Activated CD4-positive, alpha-beta T cell treated with anti-CD3 and anti-CD28 coated beads, Interleukin-2, amount 10 ng/mL, durations not matched to agents 7 days and 5 days (primary cell): ENCODE data around the gene UPK1B. TPM values are rescaled to one million over a fixed set of nuclear protein-coding genes. Genes with fewer than 3 reads are reported as not detected.

ENCODE experiments used
- CTCF ChIA-PET: fragments of 350-600 bp; sonication (Branson Sonifier 250); formaldehyde crosslinking; loops from one replicate; lab custom pipeline; 2021; ENCODE audit warnings: antibody characterized with exemption; lab: Charles Lee
- POLR2A ChIA-PET: fragments of 350-600 bp; sonication (Branson Sonifier 250); formaldehyde crosslinking; loops from one replicate; lab custom pipeline; 2021; ENCODE audit warnings: antibody characterized with exemption; lab: Charles Lee
- DNase-seq: peaks from one replicate; pipeline ENCODE4 v3.0.0-alpha.2; 2020
- H3K27ac Mint-ChIP-seq: one replicate; pipeline ENCODE4 v1.8.0; 2021; ENCODE audit warnings: mild to moderate bottlenecking, moderate library complexity, mixed read lengths
- H3K27me3 Mint-ChIP-seq: one replicate; pipeline ENCODE4 v1.8.0; 2021; ENCODE audit warnings: mixed read lengths
- H3K36me3 Mint-ChIP-seq: one replicate; pipeline ENCODE4 v1.8.0; 2021; ENCODE audit warnings: low read depth, mixed read lengths
- H3K4me1 Mint-ChIP-seq: one replicate; pipeline ENCODE4 v1.8.0; 2021; ENCODE audit warnings: mixed read lengths
- H3K4me3 Mint-ChIP-seq: one replicate; pipeline ENCODE4 v1.8.0; 2021; ENCODE audit warnings: mild to moderate bottlenecking, moderate library complexity, mixed read lengths
- H3K9me3 Mint-ChIP-seq: one replicate; pipeline ENCODE4 v1.8.0; 2021; ENCODE audit warnings: mixed read lengths
- total RNA-seq, 2 experiments: library from RNA; stranded (reverse); gene quantifications; one replicate each; pipeline ENCODE4 v1.2.3, GENCODE V29; 2021

The UPK1B gene
- total RNA-seq, 2 experiments from 2014 or later, result not detected

GRCh38 chr3:119219069-119219468, 45.7 kb downstream of the UPK1B start:
- peak overlapping the region; percentile 94 for H3K27ac Mint-ChIP-seq
- no peaks in the 10 kb centered on the region for H3K27me3 Mint-ChIP-seq
- peaks cover 75% of the 10 kb centered on the region for H3K36me3 Mint-ChIP-seq
- DNase-seq, result peak; percentile 71
- POLR2A ChIA-PET, result interaction anchor here (0.5 to 1.2 kb wide), 3 partner anchors 22 to 279 kb away, joined by 3 read pairs; partner anchors contain the start of genes B4GALT4 and TIMMDC1
- no peaks in the 10 kb centered on the region for H3K9me3 Mint-ChIP-seq
- peaks cover 29% of the 10 kb centered on the region for H3K4me1 Mint-ChIP-seq
- H3K4me3 Mint-ChIP-seq, result peak overlapping the region; percentile 18
- CTCF ChIA-PET, result interaction anchor here (0.8 to 1.1 kb wide), 2 partner anchors 10 to 21 kb away, joined by 3 to 4 read pairs; partner anchors contain the start of gene B4GALT4

GRCh38 chr3:119220198-119220597, 46.8 kb downstream of the UPK1B start:
- DNase-seq, result no peak
- Mint-ChIP-seq H3K9me3 (no peaks in the 10 kb centered on the region), H3K27ac (peak overlapping the region; percentile 94), H3K27me3 (no peaks in the 10 kb centered on the region), H3K4me1 (peaks cover 33% of the 10 kb centered on the region), H3K4me3 (no peak overlapping the region), H3K36me3 (peaks cover 70% of the 10 kb centered on the region)
- ChIA-PET POLR2A (no interaction called here), CTCF (interaction anchor here (1.0 kb wide), 1 partner anchor 9 kb away, joined by 4 read pairs; no protein-coding TSS in a partner anchor)

GRCh38 chr3:119220970-119221667, 47.7 kb downstream of the UPK1B start:
- Mint-ChIP-seq H3K27me3 (no peaks in the 10 kb centered on the region), H3K4me3 (no peak overlapping the region), H3K27ac (no peak overlapping the region), H3K4me1 (peaks cover 32% of the 10 kb centered on the region), H3K9me3 (no peaks in the 10 kb centered on the region), H3K36me3 (peaks cover 62% of the 10 kb centered on the region)
- DNase-seq, result no peak
- ChIA-PET POLR2A (no interaction called here), CTCF (no interaction called here)

GRCh38 chr3:119221779-119222320, 48.5 kb downstream of the UPK1B start:
- ChIA-PET POLR2A (interaction anchor here (0.6 kb wide), 1 partner anchor 416 kb away, joined by 4 read pairs; no protein-coding TSS in a partner anchor), CTCF (interaction anchor here (0.5 kb wide), 1 partner anchor 476 kb away, joined by 3 read pairs; no protein-coding TSS in a partner anchor)
- H3K27ac Mint-ChIP-seq, result no peak overlapping the region

DNA sequence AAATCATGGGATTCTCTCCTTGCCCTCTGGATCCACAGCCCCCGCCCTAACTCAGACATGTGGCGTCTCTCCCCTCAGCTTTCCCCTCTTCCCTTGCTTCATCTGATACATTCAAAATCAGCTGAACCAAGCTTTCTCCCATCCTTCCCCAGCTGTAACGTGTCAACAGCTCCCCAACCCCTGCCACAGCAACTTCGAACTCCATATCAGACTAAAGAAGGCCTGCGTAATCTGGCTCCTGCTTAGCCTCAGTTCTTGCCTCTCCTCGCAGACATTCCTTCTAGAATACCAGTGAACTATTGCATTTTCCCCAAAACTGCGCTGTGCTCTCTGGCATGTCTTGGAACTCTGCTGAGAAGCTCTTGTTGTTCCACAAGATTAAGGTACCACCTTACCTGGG, 49.0 kb downstream of the UPK1B start:
- ChIA-PET CTCF (interaction anchor here (0.5 to 1.1 kb wide), 3 partner anchors 12 to 476 kb away, joined by 3 read pairs; no protein-coding TSS in a partner anchor), POLR2A (interaction anchor here (0.6 kb wide), 1 partner anchor 417 kb away, joined by 4 read pairs; no protein-coding TSS in a partner anchor)
- Mint-ChIP-seq H3K36me3 (peaks cover 66% of the 10 kb centered on the region), H3K27me3 (no peaks in the 10 kb centered on the region), H3K4me1 (peaks cover 39% of the 10 kb centered on the region), H3K9me3 (no peaks in the 10 kb centered on the region), H3K27ac (peak overlapping the region; percentile 2), H3K4me3 (no peak overlapping the region)
- DNase-seq, result no peak

More at GRCh38 chr3:119221779-119222320, 48.5 kb downstream of the UPK1B start:
- no peaks in the 10 kb centered on the region for H3K27me3 Mint-ChIP-seq
- H3K4me1 Mint-ChIP-seq, result peaks cover 38% of the 10 kb centered on the region
- no peak for DNase-seq
- H3K4me3 Mint-ChIP-seq, result no peak overlapping the region
- no peaks in the 10 kb centered on the region for H3K9me3 Mint-ChIP-seq
- H3K36me3 Mint-ChIP-seq, result peaks cover 65% of the 10 kb centered on the region

DNA sequence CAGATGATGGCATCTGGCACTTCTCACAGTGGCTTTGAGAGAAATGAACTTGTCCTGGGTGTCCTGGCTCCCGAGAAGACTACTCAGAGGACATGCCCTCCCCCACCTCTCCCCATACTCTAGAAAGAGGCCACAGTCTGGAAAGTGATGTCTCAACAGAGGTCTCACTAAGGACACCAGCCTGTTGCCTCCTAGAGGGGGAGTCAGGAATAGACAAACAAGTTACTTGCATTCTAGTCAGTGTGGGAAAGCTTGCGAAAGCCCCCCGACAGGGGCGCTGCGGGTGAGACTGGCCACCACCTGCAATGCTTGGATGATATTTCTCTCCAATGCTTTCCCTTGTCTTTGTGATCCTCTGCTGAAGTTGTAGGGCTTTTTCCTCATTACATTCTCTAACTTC, 50.1 kb downstream of the UPK1B start:
- CTCF ChIA-PET, result interaction anchor here (0.7 to 1.1 kb wide), 2 partner anchors 13 to 18 kb away, joined by 3 to 4 read pairs; no protein-coding TSS in a partner anchor
- peaks cover 36% of the 10 kb centered on the region for H3K4me1 Mint-ChIP-seq

DNA sequence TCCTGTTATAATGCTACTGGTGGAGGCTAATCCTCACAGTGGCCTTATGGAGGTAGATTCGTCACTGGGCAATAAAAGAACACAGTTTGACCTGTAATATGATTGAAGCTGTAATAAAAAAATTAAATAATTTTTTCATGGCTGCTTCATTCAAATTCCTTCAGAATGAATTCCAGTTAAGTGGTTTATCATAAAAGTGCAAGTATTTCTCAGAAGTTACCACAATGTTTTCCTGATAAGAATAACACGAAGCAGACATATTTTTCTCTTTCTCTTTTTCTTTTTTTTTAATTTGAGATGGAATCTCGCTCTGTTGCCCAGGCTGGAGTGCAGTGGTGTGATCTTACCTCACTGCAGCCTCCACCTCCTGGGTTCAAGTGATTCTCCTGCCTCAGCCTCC, 51.7 kb downstream of the UPK1B start:
- H3K9me3 Mint-ChIP-seq, result no peaks in the 10 kb centered on the region
- POLR2A ChIA-PET, result no interaction called here
- no peak overlapping the region for H3K4me3 Mint-ChIP-seq
- CTCF ChIA-PET, result interaction anchor here (1.1 to 1.9 kb wide), 3 partner anchors 10 to 17 kb away, joined by 3 to 6 read pairs (median 3); no protein-coding TSS in a partner anchor
- H3K27me3 Mint-ChIP-seq, result no peaks in the 10 kb centered on the region
- H3K4me1 Mint-ChIP-seq, result peaks cover 22% of the 10 kb centered on the region
- H3K27ac Mint-ChIP-seq, result no peak overlapping the region
- H3K36me3 Mint-ChIP-seq, result peaks cover 76% of the 10 kb centered on the region
- DNase-seq, result no peak

More for the DNA sequence above, 50.1 kb downstream of the UPK1B start:
- Mint-ChIP-seq H3K27ac (no peak overlapping the region), H3K9me3 (no peaks in the 10 kb centered on the region), H3K4me3 (no peak overlapping the region), H3K36me3 (peaks cover 73% of the 10 kb centered on the region), H3K27me3 (no peaks in the 10 kb centered on the region)
- POLR2A ChIA-PET, result no interaction called here
- no peak for DNase-seq

DNA sequence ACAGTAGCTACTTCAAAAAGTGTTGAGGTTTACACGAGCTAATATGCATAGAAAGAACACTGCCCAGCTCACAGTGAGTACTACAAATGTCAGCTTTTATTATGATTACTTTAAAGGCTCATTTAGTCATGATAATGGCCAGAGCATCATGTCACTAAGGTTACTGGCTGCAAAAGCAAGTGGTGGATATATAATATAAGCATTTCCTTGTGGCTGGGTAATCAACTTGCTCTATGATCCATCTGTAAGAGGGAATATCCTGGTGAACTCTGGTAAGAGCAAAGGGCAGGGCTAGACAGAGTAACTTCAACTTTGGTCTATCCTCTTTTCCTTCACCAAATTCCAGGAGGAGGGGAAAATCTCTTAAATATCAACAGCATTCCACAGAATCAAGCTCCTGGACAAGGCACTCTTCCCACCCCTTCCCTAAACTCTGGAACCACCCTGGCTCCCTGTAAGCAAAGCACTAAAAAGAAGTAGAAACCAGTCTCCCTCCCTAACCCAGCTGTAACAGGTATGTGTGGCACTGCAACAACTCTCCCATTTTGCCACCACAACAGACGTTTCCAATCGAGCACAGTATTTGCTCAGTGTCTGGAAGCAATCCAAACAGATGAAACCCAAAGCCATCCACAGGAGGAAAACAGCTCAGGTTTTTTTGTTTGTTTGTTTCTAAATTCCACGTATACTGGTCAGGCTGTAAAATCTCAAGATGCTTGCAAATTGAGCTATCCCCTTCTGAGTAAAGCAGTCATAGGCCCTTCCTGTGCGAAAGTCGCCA, 53.9 kb downstream of the UPK1B start:
- Mint-ChIP-seq H3K4me3 (no peak overlapping the region), H3K9me3 (no peaks in the 10 kb centered on the region), H3K4me1 (peaks cover 24% of the 10 kb centered on the region), H3K36me3 (peaks cover 78% of the 10 kb centered on the region), H3K27me3 (no peaks in the 10 kb centered on the region), H3K27ac (no peak overlapping the region)
- no peak for DNase-seq
- POLR2A ChIA-PET, result no interaction called here
- CTCF ChIA-PET, result no interaction called here

DNA sequence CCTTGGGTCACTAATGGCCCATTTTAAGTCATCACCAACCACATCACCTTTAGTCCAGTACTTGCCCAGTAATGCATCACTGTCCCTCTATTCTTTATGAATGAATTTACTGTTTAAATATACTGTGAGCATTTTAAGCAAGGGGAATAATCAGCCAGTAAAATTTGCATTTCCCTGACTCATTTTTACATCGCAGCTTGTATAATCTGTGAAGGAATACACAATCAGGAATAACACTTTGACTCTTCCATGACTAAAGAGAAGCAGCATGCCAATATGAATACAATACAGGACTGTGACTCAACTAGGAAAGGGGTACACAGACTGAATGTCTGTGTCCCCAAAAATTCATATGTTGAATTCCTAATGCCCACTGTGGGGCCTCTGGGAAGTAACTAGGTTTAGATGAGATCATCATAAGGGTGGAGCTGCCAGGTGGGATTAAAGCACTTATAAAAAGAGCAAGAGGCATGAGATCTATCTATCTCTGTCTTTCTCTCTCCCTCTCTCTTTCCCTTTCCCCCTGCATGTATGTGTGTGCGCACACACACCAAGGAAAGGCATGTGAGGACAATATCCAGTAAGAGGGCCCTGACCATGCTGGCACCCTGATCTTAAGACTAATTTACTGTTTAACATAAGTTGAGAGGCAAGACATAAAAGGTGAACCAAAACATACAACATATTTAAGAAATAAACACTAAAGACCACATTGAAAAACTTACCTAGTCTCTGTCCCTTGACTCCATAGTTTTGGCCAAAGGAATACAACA, 55.2 kb downstream of the UPK1B start:
- Mint-ChIP-seq H3K4me1 (peaks cover 29% of the 10 kb centered on the region), H3K27ac (no peak overlapping the region), H3K9me3 (no peaks in the 10 kb centered on the region), H3K4me3 (no peak overlapping the region), H3K36me3 (peaks cover 76% of the 10 kb centered on the region), H3K27me3 (no peaks in the 10 kb centered on the region)
- POLR2A ChIA-PET, result no interaction called here
- DNase-seq, result no peak
- CTCF ChIA-PET, result interaction anchor here (0.9 kb wide), 1 partner anchor 9 kb away, joined by 3 read pairs; no protein-coding TSS in a partner anchor

- ChIA-PET CTCF (interaction anchor here (0.9 kb wide), 1 partner anchor 10 kb away, joined by 3 read pairs; no protein-coding TSS in a partner anchor), POLR2A (no interaction called here)
- Mint-ChIP-seq H3K36me3 (peaks cover 75% of the 10 kb centered on the region), H3K9me3 (no peaks in the 10 kb centered on the region), H3K27me3 (no peaks in the 10 kb centered on the region), H3K4me1 (peaks cover 28% of the 10 kb centered on the region), H3K27ac (no peak overlapping the region), H3K4me3 (no peak overlapping the region)
- DNase-seq, result no peak
These were observed 55.8 kb downstream of the UPK1B start for GRCh38 chr3:119229190-119229589.

DNA sequence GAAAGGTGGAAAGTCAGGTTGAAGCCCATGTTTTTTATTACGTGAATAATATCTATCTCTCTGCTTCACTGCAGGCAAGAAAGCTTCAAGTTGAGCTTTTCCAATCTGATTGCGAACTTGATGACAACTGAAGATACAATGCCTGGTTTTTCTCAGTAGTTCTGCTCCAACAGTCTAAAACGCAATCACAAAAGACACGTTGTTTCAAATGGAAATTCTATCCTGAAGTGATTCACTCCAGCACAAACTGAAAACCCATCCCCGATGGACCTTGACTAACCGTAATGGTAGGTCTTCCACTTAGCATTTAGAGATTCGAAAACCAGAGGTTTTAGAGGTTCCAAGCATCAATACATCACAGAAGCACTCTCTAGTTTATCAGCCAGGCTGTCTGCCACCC, 56.7 kb downstream of the UPK1B start:
- Mint-ChIP-seq H3K27ac (no peak overlapping the region), H3K4me1 (peaks cover 31% of the 10 kb centered on the region), H3K9me3 (no peaks in the 10 kb centered on the region), H3K36me3 (peaks cover 77% of the 10 kb centered on the region), H3K4me3 (no peak overlapping the region), H3K27me3 (no peaks in the 10 kb centered on the region)
- POLR2A ChIA-PET, result no interaction called here
- no peak for DNase-seq
- CTCF ChIA-PET, result interaction anchor here (0.7 to 2.2 kb wide), 2 partner anchors 11 to 40 kb away, joined by 3 to 9 read pairs; partner anchors contain the start of gene B4GALT4

- Mint-ChIP-seq H3K4me1 (peaks cover 38% of the 10 kb centered on the region), H3K9me3 (no peaks in the 10 kb centered on the region), H3K27me3 (no peaks in the 10 kb centered on the region), H3K27ac (no peak overlapping the region), H3K4me3 (no peak overlapping the region), H3K36me3 (peaks cover 83% of the 10 kb centered on the region)
- CTCF ChIA-PET, result interaction anchor here (2.2 kb wide), 1 partner anchor 10 kb away, joined by 9 read pairs; the partner anchor contains the start of gene B4GALT4
- POLR2A ChIA-PET, result no interaction called here
- no peak for DNase-seq
These were observed 57.3 kb downstream of the UPK1B start for GRCh38 chr3:119230745-119231144.
